ENCODE measurements around the gene EPHB3. TPM values are rescaled to one million over a fixed set of nuclear protein-coding genes. Genes with fewer than 3 reads are reported as not detected.

Gene EPHB3
- total and polyA plus RNA-seq, 4 donors, result 0.14 to 1.8 (median 0.67) TPM

DNA sequence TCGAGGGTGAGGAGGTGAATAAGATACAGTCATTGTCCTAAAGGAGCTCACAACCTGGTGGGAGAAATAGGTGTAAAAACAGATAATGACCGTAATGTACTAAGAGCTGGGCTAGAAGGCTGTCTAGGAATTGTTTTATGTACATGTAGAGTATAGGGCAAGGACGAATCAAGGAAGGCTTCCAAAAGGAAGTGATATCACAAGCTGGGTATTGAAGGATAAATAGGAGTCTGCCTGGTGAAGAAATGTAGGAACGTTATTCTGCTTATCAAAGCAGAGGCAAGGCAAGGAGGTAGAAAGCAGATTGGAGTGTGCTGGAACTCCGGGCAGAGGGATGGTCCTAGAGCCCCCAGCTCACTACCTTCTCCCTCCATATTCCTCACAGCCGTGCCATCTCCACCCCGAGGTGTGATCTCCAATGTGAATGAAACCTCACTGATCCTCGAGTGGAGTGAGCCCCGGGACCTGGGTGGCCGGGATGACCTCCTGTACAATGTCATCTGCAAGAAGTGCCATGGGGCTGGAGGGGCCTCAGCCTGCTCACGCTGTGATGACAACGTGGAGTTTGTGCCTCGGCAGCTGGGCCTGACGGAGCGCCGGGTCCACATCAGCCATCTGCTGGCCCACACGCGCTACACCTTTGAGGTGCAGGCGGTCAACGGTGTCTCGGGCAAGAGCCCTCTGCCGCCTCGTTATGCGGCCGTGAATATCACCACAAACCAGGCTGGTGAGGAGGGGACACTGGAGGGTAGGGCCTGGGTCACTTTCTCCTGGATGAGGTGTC lies 15.1 kb downstream of the EPHB3 start:
- H3K4me3 ChIP-seq (ENCODE audit: low read depth in 1 of 3, low read length in 3 of 3), result no peak overlapping the region
- H3K36me3 ChIP-seq (ENCODE audit: control insufficient read depth in 4 of 4, insufficient read depth in 3 of 4, low read depth in 1 of 4, low read length in 3 of 4), result no peaks in the 10 kb centered on the region
- no peak overlapping the region for H3K9ac ChIP-seq (ENCODE audit: low read depth in 1 of 2, low read length in 2 of 2)
- WGBS, result 89% methylated on average over 25 of the region's 25 CpGs
- H3K27ac ChIP-seq (ENCODE audit: low read depth in 1 of 2, low read length in 2 of 2), result no peak overlapping the region
- no peaks in the 10 kb centered on the region for H3K27me3 ChIP-seq (ENCODE audit: control insufficient read depth in 4 of 4, insufficient read depth in 4 of 4, low read length in 3 of 4)
- H3K9me3 ChIP-seq (ENCODE audit: control insufficient read depth in 4 of 4, low read length in 3 of 4), result no peaks in the 10 kb centered on the region
- no peak for DNase-seq (ENCODE audit: low spot score)
- TF ChIP-seq, protein P1, sequence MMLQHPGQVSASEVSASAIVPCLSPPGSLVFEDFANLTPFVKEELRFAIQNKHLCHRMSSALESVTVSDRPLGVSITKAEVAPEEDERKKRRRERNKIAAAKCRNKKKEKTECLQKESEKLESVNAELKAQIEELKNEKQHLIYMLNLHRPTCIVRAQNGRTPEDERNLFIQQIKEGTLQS (IDR thresholded peaks at IDR 0.05), result no peak
- no peak for TF ChIP-seq YY1 (IDR thresholded peaks at IDR 0.05)
- TF ChIP-seq HNF4G (IDR thresholded peaks at IDR 0.05), result no peak
- TF ChIP-seq FOXA1 (IDR thresholded peaks at IDR 0.05), result no peak
- TF ChIP-seq FOXA2 (IDR thresholded peaks at IDR 0.05), result no peak
- TF ChIP-seq, protein P2, sequence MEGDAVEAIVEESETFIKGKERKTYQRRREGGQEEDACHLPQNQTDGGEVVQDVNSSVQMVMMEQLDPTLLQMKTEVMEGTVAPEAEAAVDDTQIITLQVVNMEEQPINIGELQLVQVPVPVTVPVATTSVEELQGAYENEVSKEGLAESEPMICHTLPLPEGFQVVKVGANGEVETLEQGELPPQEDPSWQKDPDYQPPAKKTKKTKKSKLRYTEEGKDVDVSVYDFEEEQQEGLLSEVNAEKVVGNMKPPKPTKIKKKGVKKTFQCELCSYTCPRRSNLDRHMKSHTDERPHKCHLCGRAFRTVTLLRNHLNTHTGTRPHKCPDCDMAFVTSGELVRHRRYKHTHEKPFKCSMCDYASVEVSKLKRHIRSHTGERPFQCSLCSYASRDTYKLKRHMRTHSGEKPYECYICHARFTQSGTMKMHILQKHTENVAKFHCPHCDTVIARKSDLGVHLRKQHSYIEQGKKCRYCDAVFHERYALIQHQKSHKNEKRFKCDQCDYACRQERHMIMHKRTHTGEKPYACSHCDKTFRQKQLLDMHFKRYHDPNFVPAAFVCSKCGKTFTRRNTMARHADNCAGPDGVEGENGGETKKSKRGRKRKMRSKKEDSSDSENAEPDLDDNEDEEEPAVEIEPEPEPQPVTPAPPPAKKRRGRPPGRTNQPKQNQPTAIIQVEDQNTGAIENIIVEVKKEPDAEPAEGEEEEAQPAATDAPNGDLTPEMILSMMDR (IDR thresholded peaks at IDR 0.05; ENCODE audit: low read depth, low read length, missing input control), result no peak
- no peak for TF ChIP-seq RAD21 (IDR thresholded peaks at IDR 0.05)
- TF ChIP-seq, protein P3, sequence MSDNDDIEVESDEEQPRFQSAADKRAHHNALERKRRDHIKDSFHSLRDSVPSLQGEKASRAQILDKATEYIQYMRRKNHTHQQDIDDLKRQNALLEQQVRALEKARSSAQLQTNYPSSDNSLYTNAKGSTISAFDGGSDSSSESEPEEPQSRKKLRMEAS (IDR thresholded peaks at IDR 0.05), result no peak
- no peak for TF ChIP-seq EGR1 (IDR thresholded peaks at IDR 0.05; ENCODE audit: low read depth in 2 of 2)
- TF ChIP-seq SP1 (IDR thresholded peaks at IDR 0.05), result no peak
- TF ChIP-seq NR2F2 (IDR thresholded peaks at IDR 0.05), result no peak
- TF ChIP-seq RXRA (IDR thresholded peaks at IDR 0.05), result no peak
- TF ChIP-seq TAF1 (conservative IDR thresholded peaks at IDR 0.05), result no peak
- no peak for TF ChIP-seq GABPA (IDR thresholded peaks at IDR 0.05 in 1 of 2, conservative IDR thresholded peaks at IDR 0.05 in 1 of 2)
- no peak for TF ChIP-seq HNF4A (conservative IDR thresholded peaks at IDR 0.05)
- TF ChIP-seq, protein P4, sequence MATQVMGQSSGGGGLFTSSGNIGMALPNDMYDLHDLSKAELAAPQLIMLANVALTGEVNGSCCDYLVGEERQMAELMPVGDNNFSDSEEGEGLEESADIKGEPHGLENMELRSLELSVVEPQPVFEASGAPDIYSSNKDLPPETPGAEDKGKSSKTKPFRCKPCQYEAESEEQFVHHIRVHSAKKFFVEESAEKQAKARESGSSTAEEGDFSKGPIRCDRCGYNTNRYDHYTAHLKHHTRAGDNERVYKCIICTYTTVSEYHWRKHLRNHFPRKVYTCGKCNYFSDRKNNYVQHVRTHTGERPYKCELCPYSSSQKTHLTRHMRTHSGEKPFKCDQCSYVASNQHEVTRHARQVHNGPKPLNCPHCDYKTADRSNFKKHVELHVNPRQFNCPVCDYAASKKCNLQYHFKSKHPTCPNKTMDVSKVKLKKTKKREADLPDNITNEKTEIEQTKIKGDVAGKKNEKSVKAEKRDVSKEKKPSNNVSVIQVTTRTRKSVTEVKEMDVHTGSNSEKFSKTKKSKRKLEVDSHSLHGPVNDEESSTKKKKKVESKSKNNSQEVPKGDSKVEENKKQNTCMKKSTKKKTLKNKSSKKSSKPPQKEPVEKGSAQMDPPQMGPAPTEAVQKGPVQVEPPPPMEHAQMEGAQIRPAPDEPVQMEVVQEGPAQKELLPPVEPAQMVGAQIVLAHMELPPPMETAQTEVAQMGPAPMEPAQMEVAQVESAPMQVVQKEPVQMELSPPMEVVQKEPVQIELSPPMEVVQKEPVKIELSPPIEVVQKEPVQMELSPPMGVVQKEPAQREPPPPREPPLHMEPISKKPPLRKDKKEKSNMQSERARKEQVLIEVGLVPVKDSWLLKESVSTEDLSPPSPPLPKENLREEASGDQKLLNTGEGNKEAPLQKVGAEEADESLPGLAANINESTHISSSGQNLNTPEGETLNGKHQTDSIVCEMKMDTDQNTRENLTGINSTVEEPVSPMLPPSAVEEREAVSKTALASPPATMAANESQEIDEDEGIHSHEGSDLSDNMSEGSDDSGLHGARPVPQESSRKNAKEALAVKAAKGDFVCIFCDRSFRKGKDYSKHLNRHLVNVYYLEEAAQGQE (IDR thresholded peaks at IDR 0.05), result no peak
- TF ChIP-seq JUND (IDR thresholded peaks at IDR 0.05), result no peak
- TF ChIP-seq, protein P5, sequence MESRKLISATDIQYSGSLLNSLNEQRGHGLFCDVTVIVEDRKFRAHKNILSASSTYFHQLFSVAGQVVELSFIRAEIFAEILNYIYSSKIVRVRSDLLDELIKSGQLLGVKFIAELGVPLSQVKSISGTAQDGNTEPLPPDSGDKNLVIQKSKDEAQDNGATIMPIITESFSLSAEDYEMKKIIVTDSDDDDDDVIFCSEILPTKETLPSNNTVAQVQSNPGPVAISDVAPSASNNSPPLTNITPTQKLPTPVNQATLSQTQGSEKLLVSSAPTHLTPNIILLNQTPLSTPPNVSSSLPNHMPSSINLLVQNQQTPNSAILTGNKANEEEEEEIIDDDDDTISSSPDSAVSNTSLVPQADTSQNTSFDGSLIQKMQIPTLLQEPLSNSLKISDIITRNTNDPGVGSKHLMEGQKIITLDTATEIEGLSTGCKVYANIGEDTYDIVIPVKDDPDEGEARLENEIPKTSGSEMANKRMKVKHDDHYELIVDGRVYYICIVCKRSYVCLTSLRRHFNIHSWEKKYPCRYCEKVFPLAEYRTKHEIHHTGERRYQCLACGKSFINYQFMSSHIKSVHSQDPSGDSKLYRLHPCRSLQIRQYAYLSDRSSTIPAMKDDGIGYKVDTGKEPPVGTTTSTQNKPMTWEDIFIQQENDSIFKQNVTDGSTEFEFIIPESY (IDR thresholded peaks at IDR 0.05), result no peak
- H3K4me1 ChIP-seq (ENCODE audit: control insufficient read depth in 4 of 4, insufficient read depth in 4 of 4, low read length in 3 of 4), result peaks cover 4 to 11% (median 10%) of the 10 kb centered on the region in 4 donors
